Fibroblast of skin of scalp (primary cell): ENCODE data around the gene SEC31A.
A peak's percentile ranks its signal among the peaks of the same experiment; 100 is the strongest.
"Not testable (repeated sequence)": the region's sequence is repeated elsewhere in the genome, so short reads cannot be mapped to it uniquely, and the experiment has no call there.

Experiments
- DNase-seq: peaks from one replicate; pipeline ENCODE4 v3.0.0-alpha.2; 2013

The SEC31A gene

DNA sequence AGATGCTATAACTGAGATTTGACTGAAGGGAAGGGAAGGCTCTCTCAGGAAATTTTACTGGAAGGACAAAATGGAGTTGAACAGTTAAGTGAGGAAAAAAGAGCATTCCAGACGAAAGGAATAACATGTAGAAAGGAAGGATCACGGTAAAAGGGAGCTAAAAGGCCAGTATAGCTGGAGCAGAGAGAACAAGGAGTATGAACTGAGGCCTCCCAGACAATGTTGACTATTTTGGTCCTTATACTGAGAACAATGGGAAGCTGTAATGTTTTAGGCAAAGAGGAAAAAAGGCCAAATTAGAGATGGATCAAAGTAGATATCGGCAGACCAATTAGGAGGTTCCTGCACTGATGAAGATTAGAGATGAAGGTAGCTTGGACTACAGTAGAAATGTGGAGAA is 65.5 kb downstream of the SEC31A start:
- no peak for DNase-seq

DNA sequence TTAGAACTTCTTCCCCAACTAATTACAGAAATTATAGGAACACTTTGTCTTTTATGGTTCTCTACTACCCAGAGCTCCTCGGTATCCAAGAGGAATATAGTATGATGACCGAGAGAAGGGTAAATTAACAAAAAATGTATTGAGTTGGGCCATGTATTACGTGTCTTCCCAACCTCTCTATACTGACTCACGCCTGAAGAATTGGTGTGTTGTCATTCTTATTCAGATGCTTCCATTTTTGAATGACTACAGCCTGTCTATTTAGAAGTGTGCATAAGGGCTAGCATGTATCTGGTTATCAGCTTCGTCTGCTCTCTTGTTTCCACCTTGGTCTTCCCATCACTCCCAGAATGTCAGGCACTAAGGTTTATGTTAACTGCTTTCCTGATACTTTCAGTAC is 67.9 kb downstream of the SEC31A start:
- DNase-seq: peak; percentile 59

DNA sequence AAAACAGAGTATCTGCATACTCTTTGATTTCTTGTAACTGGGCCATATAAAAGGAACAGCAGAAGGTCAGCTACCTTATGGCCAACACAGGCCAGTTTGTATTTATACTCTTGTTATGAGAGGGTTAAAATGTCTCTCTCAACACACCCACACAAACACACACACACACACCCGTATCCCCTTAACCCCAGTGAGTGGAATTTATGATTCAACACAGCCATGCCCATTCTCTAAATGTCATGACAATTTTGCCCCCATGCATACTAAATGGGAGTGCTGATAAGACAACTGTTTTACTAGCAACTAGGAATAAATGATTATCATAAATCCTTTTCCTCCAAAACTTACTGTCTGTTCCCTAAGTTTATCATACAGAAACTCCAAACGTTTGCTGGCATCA is 70.3 kb downstream of the SEC31A start:
- no peak for DNase-seq

DNA sequence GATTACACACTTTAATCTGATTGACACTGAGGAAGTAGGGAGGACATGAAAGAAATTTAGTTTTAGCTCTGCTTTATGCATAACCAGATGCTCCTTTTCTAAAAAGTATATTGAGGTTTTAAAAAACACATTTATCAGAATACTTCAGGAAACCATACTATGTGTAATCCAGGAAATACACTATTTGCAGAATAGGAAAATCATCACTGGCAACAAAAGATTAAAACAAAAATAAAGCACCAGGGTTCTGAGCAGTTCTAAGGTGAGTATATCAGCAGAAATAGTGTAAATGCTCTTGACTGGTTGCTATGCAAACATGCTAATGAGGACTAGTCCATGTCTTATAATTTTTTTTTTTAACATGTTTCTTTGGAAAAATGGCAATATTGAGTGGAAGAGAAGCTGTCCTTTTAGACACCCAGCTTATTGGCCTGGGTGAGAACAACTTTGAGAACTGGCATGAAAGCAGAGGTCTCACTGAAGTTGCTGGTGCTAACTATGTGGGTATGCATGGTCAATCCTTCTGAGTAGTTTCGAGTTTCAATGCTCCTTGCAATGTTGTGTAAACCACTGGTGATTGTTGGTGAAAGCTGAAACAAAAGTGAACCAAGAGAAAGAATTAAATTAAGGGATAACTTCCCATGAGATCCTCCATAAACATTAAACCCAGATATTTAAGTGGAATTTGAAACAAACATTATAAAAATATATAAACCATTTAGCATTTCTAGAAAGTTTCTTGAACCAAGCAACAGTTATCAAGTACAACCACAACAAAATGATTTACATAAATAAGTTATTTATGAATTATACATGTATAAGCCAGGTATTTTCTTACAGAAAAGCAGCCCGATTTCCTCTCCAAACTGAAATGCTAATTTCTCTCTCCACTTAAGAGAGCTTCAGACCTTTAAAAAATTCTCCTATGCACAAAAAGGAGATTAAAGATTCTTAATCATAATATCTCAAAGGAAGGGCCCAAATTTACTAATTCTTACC is 72.0 kb downstream of the SEC31A start:
- no peak for DNase-seq

DNA sequence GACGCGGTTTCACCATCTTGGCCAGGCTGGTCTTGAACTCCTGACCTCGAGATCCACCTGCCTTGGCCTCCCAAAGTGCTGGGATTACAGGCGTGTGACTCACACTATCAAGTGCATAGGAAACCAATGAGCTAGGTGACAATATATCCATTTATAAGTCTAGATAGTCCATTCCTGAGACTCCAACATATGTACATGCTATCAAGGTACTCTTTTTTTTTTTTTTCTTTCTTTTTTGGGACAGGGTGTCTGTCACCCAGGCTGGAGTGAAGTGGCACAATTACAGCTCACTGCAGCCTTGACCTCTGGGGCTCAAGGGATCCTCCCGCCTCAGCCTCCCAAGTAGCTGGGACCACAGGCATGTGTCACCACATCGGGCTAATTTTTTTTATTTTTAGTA is 74.1 kb downstream of the SEC31A start:
- not testable (repeated sequence) for DNase-seq

DNA sequence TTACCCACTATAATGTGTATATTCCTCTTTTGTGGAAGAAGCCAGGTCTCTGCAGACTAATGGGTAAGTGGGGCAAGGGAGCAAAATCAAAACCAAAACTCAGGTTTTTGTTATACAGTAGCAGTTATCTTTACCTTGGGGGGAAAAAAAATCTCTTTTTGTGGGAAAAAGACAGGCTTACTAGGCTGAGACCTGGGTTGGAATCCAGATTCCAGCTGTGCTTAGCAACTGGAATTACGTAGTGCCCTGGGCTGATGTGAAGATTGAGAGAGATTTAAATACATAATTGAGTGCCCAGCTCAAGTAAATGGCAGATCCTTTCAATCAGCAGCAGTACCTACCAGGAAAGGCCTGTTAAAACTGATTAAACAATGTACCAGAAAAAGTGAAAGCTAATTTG is 76.9 kb downstream of the SEC31A start:
- DNase-seq: no peak

DNA sequence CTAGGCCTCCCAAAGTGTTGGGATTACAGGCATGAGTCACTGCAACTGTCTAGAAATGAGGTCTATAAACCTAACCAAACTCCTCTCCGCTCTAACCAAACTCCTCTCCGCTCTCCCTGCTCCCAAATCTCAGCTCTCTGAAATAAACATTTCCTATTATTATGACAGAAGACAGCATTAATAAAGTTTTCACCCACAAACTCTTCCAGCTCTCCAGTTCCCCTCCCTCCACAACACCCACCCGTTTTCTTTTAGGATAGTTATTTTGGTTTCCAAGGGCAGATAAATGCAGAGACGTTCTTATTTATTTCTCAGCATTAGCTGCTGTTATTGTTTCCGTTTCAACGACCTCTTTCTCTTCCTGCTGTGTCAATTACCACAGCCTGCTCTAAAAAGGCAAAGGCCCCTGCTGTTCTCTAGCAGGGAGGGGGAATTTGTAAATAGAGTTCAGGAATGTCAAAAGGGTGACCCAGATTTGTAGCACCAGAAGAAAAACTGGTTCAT is 79.1 kb downstream of the SEC31A start:
- peak; percentile 35 for DNase-seq

DNA sequence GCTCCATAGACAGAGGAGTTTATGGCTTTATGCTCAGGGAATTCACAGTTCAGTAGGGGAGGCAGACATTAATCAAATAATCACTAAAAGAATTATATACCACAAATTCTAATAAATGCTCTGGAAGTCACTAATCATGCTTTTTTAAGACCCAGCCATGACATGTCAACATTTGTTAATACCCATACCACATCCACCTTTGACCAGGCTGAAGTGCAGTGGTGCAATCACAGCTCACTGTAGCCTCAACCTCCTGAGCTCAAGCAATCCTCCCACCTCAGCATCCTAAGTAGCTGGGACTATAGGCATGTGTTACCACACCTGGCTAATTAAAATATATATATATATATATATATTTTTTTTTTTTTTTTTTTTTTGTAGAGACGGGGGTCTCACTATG is 79.6 kb downstream of the SEC31A start:
- DNase-seq: no peak

DNA sequence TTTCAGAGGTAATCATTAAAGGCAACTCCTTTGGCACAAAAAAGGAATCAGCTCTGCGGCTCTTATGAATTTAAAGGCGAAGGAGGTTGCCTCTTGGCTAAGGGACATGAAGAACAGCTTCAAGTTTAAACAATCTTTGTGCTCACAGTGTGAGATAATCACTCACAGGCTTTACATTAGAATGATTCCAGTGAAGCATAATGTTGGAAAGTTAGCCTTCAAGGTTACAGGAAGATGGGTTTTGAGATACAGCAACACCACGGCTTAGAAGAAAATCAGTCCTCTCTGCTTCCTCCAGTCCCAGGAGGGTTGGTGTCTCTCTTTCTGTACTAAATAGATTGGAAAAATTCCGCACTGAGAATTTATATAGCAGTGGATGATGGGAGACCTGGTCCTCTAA is 80.8 kb downstream of the SEC31A start:
- no peak for DNase-seq

DNA sequence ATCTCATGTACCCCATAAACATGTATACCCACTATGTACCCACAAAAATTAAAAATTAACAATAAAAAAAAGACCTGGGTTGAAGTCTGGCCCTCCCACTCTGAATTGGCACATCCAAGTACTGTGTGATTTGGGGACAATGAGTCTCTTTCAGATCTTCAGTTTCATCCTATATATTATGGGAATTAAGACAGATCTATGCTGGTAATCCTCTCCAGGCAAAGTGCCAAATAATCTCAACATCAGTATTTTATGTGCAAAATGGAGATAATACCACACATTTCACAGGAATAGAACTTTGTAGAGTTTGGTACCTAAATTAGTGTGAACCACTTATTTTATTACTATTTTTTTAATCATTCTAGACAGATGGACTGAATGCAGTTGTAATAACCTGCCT is 81.3 kb downstream of the SEC31A start:
- no peak for DNase-seq

DNA sequence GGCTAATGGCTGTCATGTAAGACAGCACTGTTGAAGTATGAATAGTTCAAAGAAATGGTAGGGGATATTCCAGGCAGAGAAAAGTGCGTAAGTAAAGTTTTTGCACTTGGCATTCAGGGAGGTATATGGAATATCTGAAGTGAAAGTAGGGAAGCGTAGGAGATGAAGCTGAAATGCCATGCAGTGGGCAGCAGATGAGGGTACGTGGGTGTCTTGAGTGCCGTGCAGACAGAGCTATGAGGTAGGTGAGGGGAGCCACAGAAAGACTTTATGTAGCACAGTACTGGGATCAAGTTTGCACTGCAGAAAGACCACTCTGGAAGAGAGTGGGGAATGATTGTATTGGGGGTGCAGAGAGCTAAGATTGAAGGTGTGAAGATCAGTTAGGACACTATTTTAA is 87.2 kb downstream of the SEC31A start:
- no peak for DNase-seq

DNA sequence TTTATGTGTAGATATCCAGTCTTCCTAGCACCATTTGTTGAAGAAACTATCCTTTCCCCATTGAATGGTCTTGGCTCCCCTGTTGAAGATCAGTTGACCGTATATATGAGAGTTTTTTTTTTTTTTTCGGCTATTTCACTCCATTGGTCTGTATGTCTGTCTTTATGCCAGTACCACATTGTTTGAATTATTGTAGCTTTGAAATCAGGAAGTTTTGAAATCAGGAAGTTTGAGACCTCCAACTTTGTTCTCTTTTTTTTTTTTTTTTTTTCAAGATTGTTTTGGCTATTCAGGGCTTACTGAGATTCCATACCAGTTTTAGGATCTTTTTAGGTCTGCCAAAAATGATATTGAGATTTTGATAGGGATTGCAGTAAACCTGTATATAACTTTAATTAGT is 88.0 kb downstream of the SEC31A start:
- no peak for DNase-seq

DNA sequence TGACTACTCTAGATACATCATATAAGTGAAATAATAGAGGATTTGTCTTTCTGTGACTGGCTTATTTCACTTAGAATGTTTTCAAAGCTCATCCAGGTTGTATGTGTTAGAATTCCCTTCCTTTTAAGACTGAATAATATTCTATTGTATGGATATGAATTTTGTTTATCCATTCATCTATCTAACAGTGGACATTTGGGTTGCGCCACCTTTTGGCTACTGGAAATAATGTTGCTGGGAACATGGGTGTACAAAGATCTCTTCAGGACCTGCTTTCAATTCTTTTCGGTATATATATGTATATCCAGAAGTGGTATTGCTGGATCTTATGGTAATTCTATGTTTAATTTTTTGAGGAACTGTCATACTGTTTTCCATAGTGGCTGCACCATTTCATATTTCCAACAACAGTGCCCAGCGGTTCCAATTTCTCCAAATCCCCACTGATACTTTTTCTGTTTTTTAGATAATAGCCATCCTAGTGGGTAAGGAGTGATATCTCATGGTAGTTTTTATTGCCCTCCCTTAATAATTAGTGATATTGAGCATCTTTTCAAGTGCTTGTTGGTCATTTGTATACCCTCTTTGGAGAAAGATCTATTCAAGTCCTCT is 88.9 kb downstream of the SEC31A start:
- peak; percentile 56 for DNase-seq

DNA sequence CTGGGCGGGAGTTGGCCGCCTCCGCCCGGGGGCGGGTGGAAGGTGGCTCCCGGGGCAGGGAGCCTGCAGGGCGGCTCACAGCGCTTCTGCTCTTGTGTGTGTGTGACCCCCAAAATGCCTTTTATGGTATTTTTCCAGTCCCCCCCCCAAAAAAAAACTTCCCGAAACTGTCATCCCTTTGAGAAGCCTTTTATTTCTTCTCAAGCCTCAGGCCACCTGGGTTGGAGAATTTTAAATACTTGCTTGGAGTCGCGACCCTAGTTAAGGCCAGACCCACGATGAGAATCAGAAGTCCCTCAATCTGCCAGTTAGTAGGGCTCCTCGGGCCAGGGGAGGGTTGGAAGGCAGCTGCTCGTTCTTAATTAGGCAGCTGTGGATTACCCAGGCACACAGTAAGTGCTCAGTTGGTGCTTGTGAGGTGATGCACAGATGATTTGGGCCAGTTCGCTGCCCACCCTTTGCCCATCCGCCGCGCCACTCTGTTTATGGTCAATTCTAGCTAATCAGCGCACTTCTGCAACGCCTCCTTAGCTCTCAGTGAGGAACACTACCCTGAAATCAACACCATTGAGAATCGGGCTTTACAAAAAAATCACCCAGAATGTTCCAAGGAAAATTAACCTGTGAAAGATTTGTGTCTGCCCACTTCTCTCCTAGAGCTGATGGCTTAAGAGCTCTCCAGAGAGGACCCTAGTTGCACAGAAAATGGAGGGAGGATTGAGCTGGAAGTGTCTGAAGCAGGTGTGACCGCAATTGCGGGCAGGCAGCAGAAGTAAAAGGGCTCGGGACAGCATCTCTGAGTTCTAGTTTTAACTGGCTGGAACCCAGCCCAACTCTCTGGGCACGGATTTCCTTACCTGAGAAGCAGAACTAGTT is 91.7 kb downstream of the SEC31A start:
- DNase-seq: no peak

DNA sequence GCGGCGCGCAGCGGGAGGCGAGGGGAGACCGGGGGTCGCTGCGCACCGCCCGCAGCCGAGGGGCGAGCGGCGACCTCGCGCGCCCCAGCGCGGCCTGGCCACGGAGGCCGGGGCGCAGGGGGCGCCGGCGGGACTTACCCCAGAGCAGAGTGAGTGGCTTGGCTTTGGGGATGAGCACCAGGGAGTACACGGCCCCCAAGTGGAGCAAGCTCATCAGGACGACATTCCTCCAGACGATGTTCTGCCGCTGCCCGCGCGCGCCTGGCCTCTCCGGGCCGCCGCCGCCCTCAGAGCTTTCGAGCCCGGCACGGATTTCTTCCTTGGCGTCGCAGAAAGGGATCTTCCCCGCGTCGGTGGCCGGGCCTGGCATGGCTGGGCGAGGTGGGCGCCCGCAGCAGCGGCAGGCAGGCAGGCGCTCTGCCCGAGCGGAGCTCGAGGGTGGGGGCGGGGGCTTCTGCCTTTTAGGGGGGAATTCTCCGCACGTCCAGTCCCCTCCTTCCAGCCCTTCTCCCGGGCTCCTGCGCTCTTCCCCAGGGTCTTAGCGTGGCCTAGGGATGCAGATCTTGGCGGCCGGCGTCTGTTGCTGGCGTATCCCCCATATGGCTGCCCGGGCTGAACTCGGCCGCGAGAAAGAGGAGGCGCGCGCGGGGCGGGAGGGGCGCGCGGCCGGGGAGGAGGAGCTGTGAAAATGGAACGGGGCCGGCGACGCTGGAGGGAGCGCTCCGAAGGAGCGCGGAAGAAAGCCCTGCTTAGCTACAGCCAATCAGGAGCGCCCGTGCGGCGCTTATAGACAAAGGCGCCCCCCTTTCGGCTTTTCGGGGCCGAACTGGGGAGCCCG is 92.6 kb downstream of the SEC31A start, which contains the start of gene SCD5:
Gene SCD5 (minus strand): TSS at position 629 of the 838 bp plus-strand sequence. CDS start 259 bp downstream, at position 370.
- DNase-seq: peak; percentile 88

DNA sequence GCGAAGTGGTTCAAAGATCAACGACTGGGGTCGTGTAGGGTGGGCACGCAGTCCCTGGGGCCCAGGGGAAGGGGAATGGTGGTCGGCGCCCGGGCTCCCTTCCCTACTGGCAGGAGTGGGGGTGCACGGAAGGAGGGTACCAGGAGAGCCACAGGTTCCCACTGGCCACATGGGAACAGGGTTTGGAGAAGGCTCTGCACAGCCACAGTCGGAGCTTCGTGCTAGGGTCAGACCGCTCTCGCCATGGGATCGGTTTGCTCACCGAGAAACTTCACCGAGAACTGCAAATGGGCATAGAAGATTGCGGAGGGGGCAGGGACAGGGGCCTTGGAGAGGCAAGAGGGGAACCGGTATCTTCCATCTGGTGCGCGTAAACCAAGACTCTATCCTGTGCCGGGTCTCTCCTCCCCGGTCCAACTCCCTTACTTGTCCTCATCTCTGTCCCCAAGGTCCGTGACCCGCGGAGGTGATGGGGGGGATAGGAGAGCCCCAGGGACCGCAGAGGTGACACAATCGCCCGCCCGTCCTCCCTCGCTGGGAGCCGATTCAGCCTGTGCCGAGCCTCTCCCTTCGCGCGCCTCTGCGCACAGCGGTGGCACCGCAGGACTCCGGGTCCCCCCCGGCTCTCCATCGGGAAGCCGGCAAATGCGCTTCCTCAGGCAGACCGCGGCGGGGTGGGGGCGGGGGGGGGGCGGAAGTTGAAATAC is 93.4 kb downstream of the SEC31A start:
- no peak for DNase-seq

DNA sequence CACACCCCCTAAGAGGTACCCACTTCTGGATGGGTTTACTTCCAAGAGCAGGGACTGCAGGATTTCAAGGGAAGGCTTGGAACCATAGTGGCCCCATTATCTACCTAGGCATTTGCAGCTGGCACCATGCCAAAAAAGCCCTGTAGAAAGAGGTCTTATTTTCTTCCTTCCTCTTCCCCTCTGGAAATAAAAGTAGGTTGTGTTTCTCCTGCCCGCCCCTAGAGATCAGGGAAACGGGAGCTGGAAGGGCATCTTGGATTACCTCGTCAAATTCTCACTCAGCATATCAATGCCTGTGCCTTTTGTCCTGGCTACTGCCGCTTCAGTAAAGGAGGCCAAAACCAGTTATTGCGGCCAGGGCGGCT is 93.9 kb downstream of the SEC31A start:
- DNase-seq: no peak

DNA sequence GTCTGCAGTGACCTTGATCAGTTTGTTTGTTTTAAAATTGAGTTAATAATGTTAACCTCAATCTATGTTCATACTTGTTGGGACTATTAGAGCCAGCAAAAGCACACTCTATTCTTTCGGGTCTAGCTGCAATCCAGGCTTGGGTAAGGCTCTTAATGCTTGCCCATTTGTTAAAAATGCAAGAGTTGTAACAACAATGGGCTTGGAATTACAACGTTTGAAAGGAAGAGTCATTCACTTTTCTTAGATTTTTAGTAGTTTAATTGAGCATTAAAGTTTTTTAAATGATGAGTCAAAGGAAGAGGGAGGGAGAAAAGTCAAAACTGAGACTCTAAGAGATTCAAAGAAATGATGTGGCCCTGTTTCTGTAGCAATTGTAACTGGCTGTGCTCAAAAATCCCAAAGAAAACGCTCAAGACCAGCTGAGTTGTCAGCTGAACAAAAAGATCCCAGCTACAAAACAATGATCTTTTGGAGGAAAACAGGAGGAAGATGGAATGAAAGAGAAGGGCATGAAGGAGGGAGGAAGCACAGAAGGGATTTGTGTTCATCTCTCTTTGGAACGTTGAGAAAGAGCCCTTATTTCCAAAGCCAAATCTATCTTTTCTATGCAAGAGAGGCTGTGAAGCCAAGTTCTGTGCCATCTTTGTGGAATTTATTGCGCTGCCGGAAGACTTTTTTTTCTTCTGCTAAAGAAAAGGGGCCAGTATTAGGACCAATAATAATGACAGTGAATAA is 97.9 kb downstream of the SEC31A start:
- no peak for DNase-seq

DNA sequence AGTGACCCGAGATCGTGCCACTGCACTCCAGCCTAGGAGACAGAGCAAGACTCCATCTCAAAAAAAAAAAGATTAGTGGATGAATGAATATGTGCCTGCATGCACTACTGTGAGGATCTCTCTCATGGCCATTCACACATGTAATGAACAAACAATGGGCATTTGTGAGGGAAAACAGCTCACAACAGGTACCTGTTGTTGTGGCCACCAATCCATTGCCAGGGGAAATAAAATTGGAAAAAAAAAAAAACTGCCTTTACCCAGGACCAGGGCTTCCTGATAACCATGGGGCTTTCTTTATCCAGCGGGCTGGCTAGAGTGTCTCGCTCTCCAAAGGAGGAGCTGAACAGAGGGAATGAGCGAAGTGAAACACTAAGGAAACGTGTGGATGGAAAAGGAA is 99.8 kb downstream of the SEC31A start:
- no peak for DNase-seq

DNA sequence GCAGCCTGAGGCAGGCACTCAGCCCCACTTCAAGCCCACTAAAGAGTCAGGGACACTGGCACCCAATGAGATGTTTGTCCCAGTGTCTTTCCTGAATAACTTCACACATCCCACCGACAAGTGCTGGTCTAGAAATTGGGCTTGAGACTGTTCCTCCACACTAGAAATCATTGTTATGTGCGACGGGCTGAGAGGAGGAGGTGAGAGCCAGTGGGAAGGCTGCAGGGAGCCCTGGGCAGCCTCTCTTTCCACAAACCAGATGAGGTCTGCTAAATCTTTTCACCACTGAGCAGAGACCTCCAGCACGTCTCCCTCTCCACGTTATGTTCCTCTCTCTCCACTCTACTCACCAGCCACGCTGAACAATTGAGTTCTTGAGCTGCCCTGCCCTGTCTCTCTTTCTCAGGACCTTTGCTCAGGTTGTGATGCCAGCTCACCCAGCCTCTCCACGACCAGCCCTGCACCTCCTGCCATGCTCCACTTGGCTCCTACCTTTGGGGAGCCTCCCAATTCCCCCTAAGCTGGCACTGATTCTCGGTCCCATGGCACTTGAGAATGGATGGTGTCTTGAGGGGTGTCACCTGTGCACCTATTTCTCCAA is 100.8 kb downstream of the SEC31A start:
- DNase-seq: no peak
